GM18868 (cell line): ENCODE measurements around the gene SLC38A1.
"Not testable (repeated sequence)": the region's sequence is repeated elsewhere in the genome, so short reads cannot be mapped to it uniquely, and the experiment has no call there.

Experiments
- ATAC-seq: cut with Tn5 transposase; IDR thresholded peaks from one replicate; pipeline ENCODE4 v1.9.1; 2021; ENCODE audit warnings: mild to moderate bottlenecking, moderate library complexity; ENCODE audit not compliant: unreplicated experiment

The SLC38A1 gene

DNA sequence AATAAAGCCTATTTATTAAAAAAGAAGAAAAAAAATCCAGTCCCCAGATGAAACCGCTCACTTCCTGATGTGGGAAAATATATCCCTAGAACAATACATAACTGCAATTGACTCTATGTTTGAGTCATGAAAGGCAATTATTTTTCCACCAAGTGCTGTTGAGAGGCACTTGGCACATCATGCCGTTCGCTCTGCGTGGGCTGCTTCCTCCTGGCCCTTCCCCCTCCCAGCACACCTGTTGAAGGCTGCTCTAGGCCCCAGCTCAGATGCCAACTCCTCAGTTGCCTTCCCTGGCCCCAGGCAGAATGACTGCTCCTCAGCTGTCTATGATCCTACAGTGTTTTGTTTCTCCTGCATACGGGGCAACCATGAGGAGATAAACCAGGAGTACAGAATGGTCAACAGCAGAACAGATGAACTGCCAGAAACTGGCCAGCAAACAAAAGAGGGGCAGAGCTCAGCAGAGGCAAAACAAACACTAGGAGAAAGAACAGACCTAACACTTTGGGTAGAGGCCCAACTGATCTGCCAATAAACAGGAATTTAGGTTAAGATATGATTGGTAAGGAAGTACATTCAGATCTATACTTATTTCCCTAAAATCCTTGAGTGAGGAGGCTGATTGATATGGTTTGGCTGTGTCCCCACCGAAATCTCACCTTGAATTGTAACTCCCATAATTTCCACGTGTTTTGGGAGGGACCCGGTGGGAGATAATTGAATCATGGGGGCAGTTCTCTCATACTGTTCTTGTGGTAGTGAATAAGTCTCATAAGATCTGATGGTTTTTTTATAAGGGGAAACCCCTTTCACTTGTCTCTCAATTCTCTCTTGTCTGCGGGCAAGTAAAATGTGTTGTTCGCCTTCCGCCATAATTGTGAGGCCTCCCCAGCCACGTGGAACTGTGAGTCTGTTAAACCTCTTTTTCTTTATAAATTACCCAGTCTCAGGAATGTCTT is 58.6 kb downstream of the SLC38A1 start:
- peak; percentile 80 for ATAC-seq

- peak; percentile 2 for ATAC-seq
Observed at GRCh38 chr12:46209170-46209569, 59.7 kb downstream of the SLC38A1 start.

GRCh38 chr12:46208370-46208769 is 60.5 kb downstream of the SLC38A1 start:
- ATAC-seq: no peak

DNA sequence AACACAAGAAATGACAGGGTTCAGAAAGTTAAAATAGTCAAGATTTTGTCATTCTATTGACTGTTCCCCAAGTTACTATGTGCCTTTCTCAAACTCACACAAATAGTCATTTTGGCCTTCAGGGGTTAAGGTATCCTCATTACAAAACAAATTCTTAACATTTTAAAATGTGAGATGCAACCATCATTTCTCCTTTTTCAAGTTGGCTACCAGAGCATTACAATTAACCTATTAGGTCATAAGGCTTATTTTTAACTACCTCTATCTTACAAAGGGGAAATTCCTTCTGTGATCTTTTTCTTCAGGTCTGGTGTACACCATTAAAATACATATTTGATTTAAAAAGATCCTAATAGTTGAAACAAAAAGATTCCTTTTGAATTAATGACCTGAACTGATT is 61.2 kb downstream of the SLC38A1 start:
- ATAC-seq: peak; percentile 48

- no peak for ATAC-seq
Observed at GRCh38 chr12:46206471-46206870, 62.4 kb downstream of the SLC38A1 start.

- no peak for ATAC-seq
Observed at GRCh38 chr12:46205294-46205693, 63.5 kb downstream of the SLC38A1 start.

- ATAC-seq: no peak
Observed at GRCh38 chr12:46201284-46201789, 67.5 kb downstream of the SLC38A1 start.

DNA sequence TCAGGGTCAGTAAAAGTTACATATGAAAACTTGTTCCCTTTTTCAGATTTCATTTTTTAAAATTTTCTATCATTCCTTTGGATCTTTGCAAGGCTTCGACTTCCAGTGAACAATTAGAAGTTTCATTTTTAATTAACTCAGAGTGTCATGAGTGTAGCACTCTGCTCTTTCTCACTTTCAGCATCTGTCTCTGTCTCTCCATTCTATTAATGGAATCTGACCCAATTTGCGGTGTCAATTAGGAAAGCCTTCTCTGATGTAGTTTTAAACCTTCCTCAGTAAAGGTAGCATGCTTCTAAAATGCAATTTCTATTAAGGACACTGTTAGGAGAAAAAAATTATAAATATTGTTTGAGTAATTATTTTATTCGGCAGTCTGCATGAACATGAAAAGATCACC is 68.3 kb downstream of the SLC38A1 start:
- no peak for ATAC-seq

DNA sequence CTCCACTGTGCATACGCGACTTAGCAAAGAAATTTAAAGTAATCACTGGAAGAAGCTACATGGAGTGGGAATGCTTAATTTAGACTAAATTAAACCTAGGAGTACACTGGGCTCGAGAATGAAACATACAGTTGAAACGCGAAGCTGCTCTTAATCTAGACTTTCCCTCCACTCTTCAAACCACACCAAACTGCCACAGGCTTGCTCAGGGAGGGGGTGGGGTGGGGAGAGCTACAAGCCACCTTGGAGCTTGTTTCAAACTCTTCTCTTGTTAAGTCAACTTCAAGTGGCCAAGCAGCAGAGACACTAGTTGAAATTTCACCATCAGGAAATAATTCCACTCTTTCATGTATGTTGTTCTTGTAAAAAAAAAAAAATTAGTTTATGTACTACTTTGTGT is 69.9 kb downstream of the SLC38A1 start:
- no peak for ATAC-seq

- ATAC-seq: no peak
Observed at GRCh38 chr12:46197883-46198282, 71.0 kb downstream of the SLC38A1 start.

DNA sequence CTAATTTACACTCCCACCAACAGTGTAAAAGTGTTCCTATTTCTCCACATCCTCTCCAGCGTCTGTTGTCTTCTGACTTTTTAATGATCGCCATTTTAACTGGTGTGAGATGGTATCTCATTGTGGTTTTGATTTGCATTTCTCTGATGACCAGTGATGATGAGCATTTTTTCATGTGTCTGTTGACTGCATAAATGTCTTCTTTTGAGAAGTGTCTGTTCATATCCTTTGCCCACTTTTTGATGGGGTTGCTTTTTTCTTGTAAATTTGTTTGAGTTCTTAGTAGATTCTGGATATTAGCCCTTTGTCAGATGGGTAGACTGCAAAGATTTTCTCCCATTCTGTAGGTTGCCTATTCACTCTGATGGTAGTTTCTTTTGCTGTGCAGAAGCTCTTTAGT is 78.3 kb downstream of the SLC38A1 start:
- not testable (repeated sequence) for ATAC-seq

DNA sequence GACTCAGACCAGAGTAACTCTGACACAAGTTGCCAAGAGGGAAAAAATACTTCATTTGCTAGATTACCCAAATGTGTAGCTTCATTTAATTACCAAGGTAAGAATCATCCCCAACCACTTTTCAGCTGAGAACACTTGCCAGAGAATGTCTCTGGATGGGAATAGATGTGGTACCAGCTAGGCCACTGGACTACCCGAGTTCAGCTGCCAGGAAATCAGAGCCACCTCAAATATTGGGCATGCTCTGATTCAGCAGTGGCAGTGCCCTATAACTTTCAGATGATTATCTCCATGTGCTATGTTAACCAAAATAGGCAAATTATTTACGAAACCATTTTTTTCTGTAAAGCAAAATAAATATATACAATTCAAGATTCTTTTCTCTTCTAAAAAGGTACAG is 80.7 kb downstream of the SLC38A1 start:
- ATAC-seq: no peak

DNA sequence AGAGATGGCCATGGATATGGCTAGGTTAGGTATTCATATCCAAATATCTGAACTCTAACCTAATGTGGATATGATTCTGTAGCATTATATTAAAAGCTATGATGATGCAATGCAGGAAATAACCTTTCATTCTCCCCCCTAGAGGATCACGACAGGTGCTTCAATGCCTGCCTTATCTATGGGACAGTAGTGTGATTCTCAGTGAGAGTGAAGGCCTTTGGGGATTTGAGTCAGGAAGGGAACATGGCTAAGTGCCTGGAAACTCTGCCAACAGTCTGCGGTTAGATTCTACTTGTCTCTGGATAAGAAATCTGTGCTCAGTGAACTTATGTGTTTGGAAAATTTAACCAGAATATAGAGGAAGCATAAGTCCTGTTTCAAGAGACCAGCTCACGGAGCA is 81.8 kb downstream of the SLC38A1 start:
- peak; percentile 45 for ATAC-seq

GRCh38 chr12:46186088-46186487 is 82.8 kb downstream of the SLC38A1 start:
- no peak for ATAC-seq

- no peak for ATAC-seq
Observed at GRCh38 chr12:46185686-46186085, 83.2 kb downstream of the SLC38A1 start.

DNA sequence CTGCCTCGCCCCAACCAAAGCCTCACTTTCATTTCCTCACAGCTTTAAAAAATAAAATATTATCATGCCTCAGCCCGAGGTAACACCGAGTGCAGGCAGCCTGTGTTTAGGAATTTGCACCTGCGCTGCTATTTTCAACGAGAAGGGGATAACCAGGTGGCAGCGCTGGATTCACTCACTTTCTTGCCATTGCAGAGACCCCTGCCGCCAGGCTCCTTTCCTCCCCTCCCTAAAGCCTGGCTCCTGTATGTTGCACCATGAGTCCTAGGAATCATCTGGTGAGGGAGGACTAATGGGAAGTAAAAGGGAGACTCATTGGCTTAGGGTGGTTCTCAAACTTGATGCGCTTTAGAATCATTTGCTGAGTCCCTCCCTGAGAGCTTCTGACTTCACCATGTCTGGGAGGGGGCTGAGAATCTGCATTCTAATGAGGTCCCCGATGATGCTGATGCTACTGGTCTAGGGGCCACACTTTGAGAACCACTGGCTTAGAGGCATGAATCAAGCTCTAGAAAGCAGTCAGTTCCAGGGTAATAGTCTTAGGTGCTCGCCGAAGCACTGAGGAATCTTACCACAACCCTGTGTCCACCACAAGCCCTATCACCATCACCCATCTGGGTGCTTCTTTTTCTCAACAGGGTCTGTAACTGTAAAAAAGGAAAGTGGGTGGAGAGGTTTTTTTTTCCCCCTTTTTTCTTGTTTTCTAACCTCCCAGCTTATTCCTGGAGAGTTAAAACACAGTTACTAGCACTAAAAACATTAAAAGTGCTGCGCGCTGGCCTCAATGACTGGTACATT is 83.8 kb downstream of the SLC38A1 start:
- no peak for ATAC-seq

DNA sequence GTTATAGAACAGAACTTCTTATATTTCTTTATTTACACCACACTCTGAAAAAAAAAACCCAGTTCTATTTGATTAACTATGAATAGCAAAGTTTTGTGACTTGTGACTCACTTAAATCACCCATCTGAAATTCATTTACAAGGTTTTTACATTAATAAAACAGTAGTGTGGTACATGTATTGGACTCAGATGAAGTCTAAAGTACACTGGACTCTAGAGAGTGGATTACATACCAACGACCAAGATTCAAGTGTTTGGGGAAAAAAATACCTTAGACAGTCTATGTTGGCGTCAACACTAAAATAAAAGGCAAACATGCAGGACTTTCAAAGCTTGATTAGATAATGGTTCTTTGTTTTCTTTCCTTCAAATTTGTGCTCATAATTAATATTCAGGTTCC is 85.7 kb downstream of the SLC38A1 start:
- ATAC-seq: no peak

DNA sequence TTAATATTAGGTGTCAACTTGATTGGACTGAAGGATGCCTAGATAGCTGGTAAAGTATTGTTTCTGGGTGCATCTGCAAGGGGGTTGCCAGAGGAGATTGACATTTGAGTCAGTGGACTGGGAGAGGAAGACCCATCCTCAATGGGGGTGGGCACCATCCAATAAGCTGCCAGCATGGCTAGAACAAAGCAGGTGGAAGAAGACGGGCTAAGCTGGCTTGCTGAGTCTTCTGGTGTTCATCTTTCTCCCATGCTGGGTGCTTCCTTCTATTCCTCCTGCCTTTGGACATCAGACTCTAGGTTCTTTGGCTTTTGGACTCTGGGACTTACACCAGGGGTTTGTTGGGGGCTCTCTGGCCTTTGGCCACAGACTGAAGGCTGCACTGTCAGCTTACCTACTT is 87.4 kb downstream of the SLC38A1 start:
- ATAC-seq: no peak

- peak; percentile 48 for ATAC-seq
Observed at GRCh38 chr12:46179693-46180452, 89.0 kb downstream of the SLC38A1 start.

GRCh38 chr12:46177837-46178608 is 90.8 kb downstream of the SLC38A1 start:
- peak; percentile 22 for ATAC-seq
